Gastrocnemius medialis (tissue), 4 donors: ENCODE results near the gene TDO2. TPM values are rescaled to one million over a fixed set of nuclear protein-coding genes. Genes with fewer than 3 reads are reported as not detected.

Source experiments
- ATAC-seq, 2 donors: fragments of 150-250 bp; one replicate each; pipeline ENCODE4 v1.9.1; 2016
- DNase-seq, 2 donors: peaks; one replicate each; pipeline ENCODE4 v3.0.0-alpha.2; 2019
- H3K27ac ChIP-seq, 4 donors: fragments of 200-600 bp; sonication (generic); 1 replicate in 1 of 4; 2 replicates in 3 of 4; pipeline ENCODE4 v1.5.1; 2016 to 2018; ENCODE audit warnings: mild to moderate bottlenecking in 2 of 4, moderate library complexity in 1 of 4
- H3K27me3 ChIP-seq, 3 donors: fragments of 200-600 bp; sonication (generic) in 2 of 3; 1 replicate in 1 of 3; 2 replicates in 2 of 3; pipeline versions ENCODE4 v1.5.1 to v1.6.0; 2016 to 2019; ENCODE audit warnings: mild to moderate bottlenecking in 1 of 3, moderate library complexity in 1 of 3
- H3K36me3 ChIP-seq, 2 donors: fragments of 200-600 bp; sonication (generic) in 1 of 2; one replicate each; pipeline ENCODE4 v1.5.1; 2017 to 2018
- H3K4me1 ChIP-seq, 2 donors: fragments of 200-600 bp; sonication (generic) in 1 of 2; one replicate each; pipeline ENCODE4 v1.5.1; 2016 to 2017; ENCODE audit warnings: mild to moderate bottlenecking in 2 of 2
- H3K4me3 ChIP-seq, 4 donors: fragments of 200-600 bp; sonication (generic) in 3 of 4; 1 replicate in 1 of 4; 2 replicates in 3 of 4; pipeline ENCODE4 v1.5.1; 2016 to 2019; ENCODE audit warnings: mild to moderate bottlenecking in 2 of 4
- H3K9me3 ChIP-seq, 3 donors: fragments of 200-600 bp; sonication (generic) in 2 of 3; 1 replicate in 1 of 3; 2 replicates in 2 of 3; pipeline ENCODE4 v1.5.1; 2016 to 2019
- CTCF ChIP-seq, 5 experiments: fragments of 450-650 bp in 3 of 5; fragments of 200-600 bp in 2 of 5; sonication (generic) in 2 of 5; IDR thresholded peaks in 4 of 5; conservative IDR thresholded peaks in 1 of 5; 1 replicate in 4 of 5; 2 replicates in 1 of 5; pipeline ENCODE4 v1.5.1; 2016 to 2019; ENCODE audit warnings: antibody characterized with exemption in 5 of 5, mild to moderate bottlenecking in 3 of 5, moderate library complexity in 3 of 5
- POLR2A ChIP-seq, 2 donors: fragments of 450-650 bp; IDR thresholded peaks; one replicate each; pipeline ENCODE4 v1.6.1; 2017; ENCODE audit warnings: antibody characterized with exemption in 2 of 2, mild to moderate bottlenecking in 2 of 2, moderate library complexity in 2 of 2
- in situ Hi-C, 4 donors: fragments of 200-750 bp; cut with MboI; loops; one replicate each; pipeline versions ENCODE4 v1.15.0 to v1.8.0; 2017; ENCODE audit warnings: low sequenced_read_pairs in 4 of 4
- intact Hi-C: fragments of 100-400 bp; cut with DNase I; formaldehyde crosslinking; loops from one replicate; pipeline ENCODE4 v1.15.1; 2023; ENCODE audit warnings: low total_unique reads
- total RNA-seq, 4 donors: library from RNA; depleted of rRNA; stranded (reverse); fragments of >200 nt; gene quantifications; one replicate each; pipeline versions ENCODE4 v1.1.0 to v1.2.3, GENCODE V29; 2016

The TDO2 gene
- total RNA-seq, 4 donors from 2014 or later, result 0.62 to 2.0 TPM; not detected in 2

- no peak for TF ChIP-seq CTCF (IDR thresholded peaks at IDR 0.05 in 4 of 5, conservative IDR thresholded peaks at IDR 0.05 in 1 of 5)
- no peak for TF ChIP-seq POLR2A (IDR thresholded peaks at IDR 0.05)
- no peak overlapping the region for H3K27ac ChIP-seq
- H3K36me3 ChIP-seq, result no peaks in the 10 kb centered on the region
- intact Hi-C loops, result no loop called here
- no peak for ATAC-seq
- in situ Hi-C loops, result no loop called here
- H3K4me1 ChIP-seq, result no peaks in the 10 kb centered on the region
- H3K27me3 ChIP-seq, result no peaks in the 10 kb centered on the region
- no peak for DNase-seq
- H3K4me3 ChIP-seq, result no peak overlapping the region
- H3K9me3 ChIP-seq, result peaks cover 0 to 3% (median 0%) of the 10 kb centered on the region in 3 donors
Observed at GRCh38 chr4:155875878-155876277, 27.6 kb upstream of the TDO2 start.

GRCh38 chr4:155877971-155878370 lies 25.5 kb upstream of the TDO2 start:
- in situ Hi-C loops, result no loop called here
- ATAC-seq, result no peak
- DNase-seq, result no peak

GRCh38 chr4:155878611-155879010 lies 24.9 kb upstream of the TDO2 start:
- no peak for TF ChIP-seq POLR2A (IDR thresholded peaks at IDR 0.05)
- TF ChIP-seq CTCF (IDR thresholded peaks at IDR 0.05 in 4 of 5, conservative IDR thresholded peaks at IDR 0.05 in 1 of 5), result no peak
- ATAC-seq, result no peak
- Histone ChIP-seq H3K27me3 (no peaks in the 10 kb centered on the region), H3K27ac (no peak overlapping the region), H3K9me3 (peaks cover 0 to 3% (median 0%) of the 10 kb centered on the region in 3 donors), H3K4me3 (no peak overlapping the region), H3K36me3 (no peaks in the 10 kb centered on the region), H3K4me1 (no peaks in the 10 kb centered on the region)
- DNase-seq, result no peak
- intact Hi-C loops, result no loop called here
- in situ Hi-C loops, result no loop called here

More at GRCh38 chr4:155877971-155878370, 25.5 kb upstream of the TDO2 start:
- Histone ChIP-seq H3K36me3 (no peaks in the 10 kb centered on the region), H3K4me1 (no peaks in the 10 kb centered on the region), H3K27me3 (no peaks in the 10 kb centered on the region), H3K9me3 (peaks cover 0 to 3% (median 0%) of the 10 kb centered on the region in 3 donors), H3K27ac (no peak overlapping the region), H3K4me3 (no peak overlapping the region)
- intact Hi-C loops, result no loop called here
- TF ChIP-seq CTCF (IDR thresholded peaks at IDR 0.05 in 4 of 5, conservative IDR thresholded peaks at IDR 0.05 in 1 of 5) (no peak), POLR2A (IDR thresholded peaks at IDR 0.05) (no peak)

GRCh38 chr4:155879767-155880166 lies 23.7 kb upstream of the TDO2 start:
- H3K4me3 ChIP-seq, result no peak overlapping the region
- no peaks in the 10 kb centered on the region for H3K4me1 ChIP-seq
- ATAC-seq (no peak), DNase-seq (no peak)
- intact Hi-C loops, result no loop called here
- no peaks in the 10 kb centered on the region for H3K36me3 ChIP-seq
- in situ Hi-C loops, result no loop called here
- no peaks in the 10 kb centered on the region for H3K27me3 ChIP-seq
- peaks cover 0 to 3% (median 0%) of the 10 kb centered on the region in 3 donors for H3K9me3 ChIP-seq
- TF ChIP-seq CTCF (IDR thresholded peaks at IDR 0.05 in 4 of 5, conservative IDR thresholded peaks at IDR 0.05 in 1 of 5), result no peak
- TF ChIP-seq POLR2A (IDR thresholded peaks at IDR 0.05), result no peak
- no peak overlapping the region for H3K27ac ChIP-seq

- intact Hi-C loops, result no loop called here
Observed at GRCh38 chr4:155881555-155881954, 21.9 kb upstream of the TDO2 start.

More at GRCh38 chr4:155881555-155881954, 21.9 kb upstream of the TDO2 start:
- H3K27ac ChIP-seq, result no peak overlapping the region
- no peaks in the 10 kb centered on the region for H3K4me1 ChIP-seq
- H3K4me3 ChIP-seq, result no peak overlapping the region
- no peak for TF ChIP-seq CTCF (IDR thresholded peaks at IDR 0.05 in 4 of 5, conservative IDR thresholded peaks at IDR 0.05 in 1 of 5)
- no peak for TF ChIP-seq POLR2A (IDR thresholded peaks at IDR 0.05)
- no peak for DNase-seq
- in situ Hi-C loops, result no loop called here
- H3K9me3 ChIP-seq, result no peaks in the 10 kb centered on the region
- no peak for ATAC-seq
- no peaks in the 10 kb centered on the region for H3K36me3 ChIP-seq
- no peaks in the 10 kb centered on the region for H3K27me3 ChIP-seq
